ENCODE results near the gene TC2N.

DNA sequence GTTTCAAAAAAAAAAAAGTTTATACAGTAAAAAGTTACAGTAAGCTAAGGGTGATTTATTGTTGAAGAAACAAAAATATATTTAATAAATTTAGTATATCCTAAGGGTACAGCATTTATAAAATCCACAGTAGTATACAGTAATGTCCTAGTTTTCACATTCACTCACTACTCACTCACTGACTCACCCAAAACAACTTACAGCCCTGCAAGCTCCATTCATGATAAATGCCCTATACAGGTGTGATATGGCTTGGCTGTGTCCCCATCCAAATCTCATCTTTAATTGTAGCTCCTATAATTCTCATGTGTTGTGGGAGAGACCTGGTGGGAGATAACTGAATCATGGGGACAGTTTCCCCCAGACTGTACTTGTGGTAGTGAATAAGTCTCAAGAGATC lies 61.7 kb downstream of the TC2N start:
- TF ChIP-seq, protein P1, sequence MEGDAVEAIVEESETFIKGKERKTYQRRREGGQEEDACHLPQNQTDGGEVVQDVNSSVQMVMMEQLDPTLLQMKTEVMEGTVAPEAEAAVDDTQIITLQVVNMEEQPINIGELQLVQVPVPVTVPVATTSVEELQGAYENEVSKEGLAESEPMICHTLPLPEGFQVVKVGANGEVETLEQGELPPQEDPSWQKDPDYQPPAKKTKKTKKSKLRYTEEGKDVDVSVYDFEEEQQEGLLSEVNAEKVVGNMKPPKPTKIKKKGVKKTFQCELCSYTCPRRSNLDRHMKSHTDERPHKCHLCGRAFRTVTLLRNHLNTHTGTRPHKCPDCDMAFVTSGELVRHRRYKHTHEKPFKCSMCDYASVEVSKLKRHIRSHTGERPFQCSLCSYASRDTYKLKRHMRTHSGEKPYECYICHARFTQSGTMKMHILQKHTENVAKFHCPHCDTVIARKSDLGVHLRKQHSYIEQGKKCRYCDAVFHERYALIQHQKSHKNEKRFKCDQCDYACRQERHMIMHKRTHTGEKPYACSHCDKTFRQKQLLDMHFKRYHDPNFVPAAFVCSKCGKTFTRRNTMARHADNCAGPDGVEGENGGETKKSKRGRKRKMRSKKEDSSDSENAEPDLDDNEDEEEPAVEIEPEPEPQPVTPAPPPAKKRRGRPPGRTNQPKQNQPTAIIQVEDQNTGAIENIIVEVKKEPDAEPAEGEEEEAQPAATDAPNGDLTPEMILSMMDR (IDR thresholded peaks at IDR 0.05) = no peak
- TF ChIP-seq POLR2A (IDR thresholded peaks at IDR 0.05) = no peak

Data from adrenal gland (tissue), 5 donors.